ACC112 (cell line): ENCODE data around the gene C2CD2.

Experiments used
- H2AFZ ChIP-seq: fragments of 200-600 bp; sonication (generic); one replicate; pipeline ENCODE4 v1.6.0; 2017; ENCODE audit warnings: antibody characterized with exemption, low read length; ENCODE audit not compliant: unreplicated experiment
- H3K27ac ChIP-seq: fragments of 200-600 bp; sonication (generic); 2 replicates; pipeline ENCODE4 v1.5.1; 2014; ENCODE audit warnings: low read depth, mild to moderate bottlenecking, antibody characterized with exemption, low read length, moderate library complexity
- H3K27me3 ChIP-seq: fragments of 200-600 bp; sonication (generic); 2 replicates; pipeline ENCODE4 v1.6.1; 2014; ENCODE audit warnings: mild to moderate bottlenecking, antibody characterized with exemption, low read length, moderate library complexity, mixed read lengths; ENCODE audit not compliant: insufficient read depth
- H3K36me3 ChIP-seq: fragments of 200-600 bp; sonication (generic); 2 replicates; pipeline ENCODE4 v1.6.1; 2016; ENCODE audit warnings: mild to moderate bottlenecking, antibody characterized with exemption, low read length, moderate library complexity, mixed read lengths; ENCODE audit not compliant: insufficient read depth
- H3K4me1 ChIP-seq: fragments of 200-600 bp; sonication (generic); one replicate; pipeline ENCODE4 v1.6.1; 2016; ENCODE audit warnings: low read length, mixed read lengths; ENCODE audit not compliant: insufficient read depth, unreplicated experiment, control insufficient read depth
- H3K4me3 ChIP-seq: fragments of 200-600 bp; sonication (generic); 2 replicates; pipeline ENCODE4 v1.5.1; 2014; ENCODE audit warnings: mild to moderate bottlenecking, low read depth, low read length
- H3K79me2 ChIP-seq: fragments of 200-600 bp; sonication (generic); one replicate; pipeline ENCODE4 v1.6.0; 2016; ENCODE audit warnings: low read length; ENCODE audit not compliant: control insufficient read depth, unreplicated experiment, insufficient read depth

C2CD2 gene

GRCh38 chr21:41932191-41932575 lies 21.6 kb downstream of the C2CD2 start:
- Histone ChIP-seq H3K36me3 (no peaks in the 10 kb centered on the region), H3K79me2 (peaks cover 3% of the 10 kb centered on the region), H3K27ac (peak overlapping the region; percentile 89), H2AFZ (peak overlapping the region; percentile 51), H3K4me3 (peak overlapping the region; percentile 72), H3K27me3 (no peaks in the 10 kb centered on the region), H3K4me1 (peaks cover 48% of the 10 kb centered on the region)

- Histone ChIP-seq H3K27me3 (no peaks in the 10 kb centered on the region), H3K4me3 (no peak overlapping the region), H3K36me3 (no peaks in the 10 kb centered on the region), H3K4me1 (peaks cover 56% of the 10 kb centered on the region), H3K27ac (peak overlapping the region; percentile 37), H3K79me2 (peaks cover 6% of the 10 kb centered on the region), H2AFZ (no peak overlapping the region)
Observed at GRCh38 chr21:41931041-41931451, 22.8 kb downstream of the C2CD2 start.

GRCh38 chr21:41929248-41929647 lies 24.6 kb downstream of the C2CD2 start:
- H3K4me1 ChIP-seq: peaks cover 70% of the 10 kb centered on the region
- H3K79me2 ChIP-seq: peaks cover 11% of the 10 kb centered on the region
- peak overlapping the region; percentile 6; the same call in 1 of the 2 replicates for H3K27ac ChIP-seq
- peak overlapping the region; percentile 36 for H2AFZ ChIP-seq
- no peaks in the 10 kb centered on the region for H3K36me3 ChIP-seq
- no peak overlapping the region for H3K4me3 ChIP-seq
- no peaks in the 10 kb centered on the region for H3K27me3 ChIP-seq

GRCh38 chr21:41928621-41929220 lies 25.1 kb downstream of the C2CD2 start:
- H3K27me3 ChIP-seq: no peaks in the 10 kb centered on the region
- H3K4me1 ChIP-seq: peaks cover 65% of the 10 kb centered on the region
- H3K27ac ChIP-seq: no peak overlapping the region
- H3K79me2 ChIP-seq: peaks cover 11% of the 10 kb centered on the region
- H3K4me3 ChIP-seq: no peak overlapping the region
- H2AFZ ChIP-seq: no peak overlapping the region
- no peaks in the 10 kb centered on the region for H3K36me3 ChIP-seq

- Histone ChIP-seq H2AFZ (no peak overlapping the region), H3K4me3 (no peak overlapping the region), H3K79me2 (peaks cover 11% of the 10 kb centered on the region), H3K36me3 (no peaks in the 10 kb centered on the region), H3K27ac (no peak overlapping the region), H3K27me3 (no peaks in the 10 kb centered on the region), H3K4me1 (peaks cover 65% of the 10 kb centered on the region)
Observed at GRCh38 chr21:41927727-41928409, 25.9 kb downstream of the C2CD2 start.

GRCh38 chr21:41926807-41927171 lies 27.0 kb downstream of the C2CD2 start:
- H3K36me3 ChIP-seq: no peaks in the 10 kb centered on the region
- peaks cover 11% of the 10 kb centered on the region for H3K79me2 ChIP-seq
- no peaks in the 10 kb centered on the region for H3K27me3 ChIP-seq
- peak overlapping the region; percentile 51 for H2AFZ ChIP-seq
- H3K4me1 ChIP-seq: peaks cover 60% of the 10 kb centered on the region
- H3K4me3 ChIP-seq: peak overlapping the region; percentile 78
- H3K27ac ChIP-seq: peak overlapping the region; percentile 96

GRCh38 chr21:41926117-41926806 lies 27.6 kb downstream of the C2CD2 start:
- Histone ChIP-seq H3K27ac (peak overlapping the region; percentile 96), H3K4me3 (peak overlapping the region; percentile 78), H3K36me3 (no peaks in the 10 kb centered on the region), H3K27me3 (no peaks in the 10 kb centered on the region), H3K79me2 (peaks cover 11% of the 10 kb centered on the region), H2AFZ (peak overlapping the region; percentile 51), H3K4me1 (peaks cover 56% of the 10 kb centered on the region)

GRCh38 chr21:41925767-41926116 lies 28.1 kb downstream of the C2CD2 start:
- peaks cover 11% of the 10 kb centered on the region for H3K79me2 ChIP-seq
- H3K27ac ChIP-seq: peak overlapping the region; percentile 96
- no peaks in the 10 kb centered on the region for H3K27me3 ChIP-seq
- H3K4me3 ChIP-seq: peak overlapping the region; percentile 78
- H3K4me1 ChIP-seq: peaks cover 51% of the 10 kb centered on the region
- H2AFZ ChIP-seq: peak overlapping the region; percentile 51
- H3K36me3 ChIP-seq: no peaks in the 10 kb centered on the region

- peak overlapping the region; percentile 59 for H3K4me3 ChIP-seq
- H3K27me3 ChIP-seq: no peaks in the 10 kb centered on the region
- peaks cover 11% of the 10 kb centered on the region for H3K79me2 ChIP-seq
- peaks cover 37% of the 10 kb centered on the region for H3K4me1 ChIP-seq
- H3K36me3 ChIP-seq: no peaks in the 10 kb centered on the region
- peak overlapping the region; percentile 96 for H3K27ac ChIP-seq
- peak overlapping the region; percentile 43 for H2AFZ ChIP-seq
Observed at GRCh38 chr21:41924368-41924754, 29.5 kb downstream of the C2CD2 start.

- Histone ChIP-seq H2AFZ (peak overlapping the region; percentile 43), H3K27me3 (no peaks in the 10 kb centered on the region), H3K79me2 (peaks cover 11% of the 10 kb centered on the region), H3K4me1 (peaks cover 36% of the 10 kb centered on the region), H3K36me3 (no peaks in the 10 kb centered on the region), H3K4me3 (peak overlapping the region; percentile 59), H3K27ac (peak overlapping the region; percentile 96)
Observed at GRCh38 chr21:41923631-41924367, 30.0 kb downstream of the C2CD2 start.
